RWPE2 (cell line): ENCODE data around the gene EP300.
"Not testable (repeated sequence)": the region's sequence is repeated elsewhere in the genome, so short reads cannot be mapped to it uniquely, and the experiment has no call there.

ENCODE experiments used
- ATAC-seq: fragments of 200-7000 bp; cut with Tn5 transposase; 3 replicates; pipeline ENCODE4 v1.9.1; 2021; ENCODE audit warnings: low read depth
- DNase-seq: peaks from one replicate; pipeline ENCODE4 v3.0.0-alpha.2; 2020; ENCODE audit warnings: low spot score
- H3K27ac ChIP-seq: fragments of 450-650 bp; 2 replicates; pipeline ENCODE4 v1.5.1; 2017; ENCODE audit warnings: mild to moderate bottlenecking; ENCODE audit not compliant: poor library complexity, severe bottlenecking
- H3K27me3 ChIP-seq: fragments of 250-450 bp; sonication (Bioruptor Pico); 2 replicates; pipeline ENCODE4 v1.5.1; 2021; ENCODE audit warnings: mild to moderate bottlenecking, moderate library complexity; ENCODE audit not compliant: insufficient read depth, poor library complexity, severe bottlenecking
- H3K36me3 ChIP-seq: fragments of 250-450 bp; sonication (Bioruptor Pico); 2 replicates; pipeline ENCODE4 v1.5.1; 2020; ENCODE audit warnings: low read depth, mild to moderate bottlenecking, moderate library complexity
- H3K4me1 ChIP-seq: fragments of 250-450 bp; sonication (Bioruptor Pico); 2 replicates; pipeline ENCODE4 v1.5.1; 2021; ENCODE audit warnings: mild to moderate bottlenecking, moderate library complexity; ENCODE audit not compliant: insufficient read depth, poor library complexity, severe bottlenecking
- H3K4me3 ChIP-seq: fragments of 250-450 bp; sonication (Bioruptor Pico); 2 replicates; pipeline ENCODE4 v1.5.1; 2021; ENCODE audit warnings: mild to moderate bottlenecking, moderate library complexity; ENCODE audit not compliant: severe bottlenecking
- H3K9me3 ChIP-seq: fragments of 250-450 bp; sonication (Bioruptor Pico); 2 replicates; pipeline ENCODE4 v1.5.1; 2021; ENCODE audit warnings: mild to moderate bottlenecking, moderate library complexity; ENCODE audit not compliant: severe bottlenecking
- TF ChIP-seq, protein P1 (sequence below): fragments of 450-650 bp; IDR thresholded peaks from one replicate; pipeline ENCODE4 v1.5.1; 2017; ENCODE audit warnings: mild to moderate bottlenecking, moderate library complexity; ENCODE audit not compliant: poor library complexity, severe bottlenecking

Gene EP300

DNA sequence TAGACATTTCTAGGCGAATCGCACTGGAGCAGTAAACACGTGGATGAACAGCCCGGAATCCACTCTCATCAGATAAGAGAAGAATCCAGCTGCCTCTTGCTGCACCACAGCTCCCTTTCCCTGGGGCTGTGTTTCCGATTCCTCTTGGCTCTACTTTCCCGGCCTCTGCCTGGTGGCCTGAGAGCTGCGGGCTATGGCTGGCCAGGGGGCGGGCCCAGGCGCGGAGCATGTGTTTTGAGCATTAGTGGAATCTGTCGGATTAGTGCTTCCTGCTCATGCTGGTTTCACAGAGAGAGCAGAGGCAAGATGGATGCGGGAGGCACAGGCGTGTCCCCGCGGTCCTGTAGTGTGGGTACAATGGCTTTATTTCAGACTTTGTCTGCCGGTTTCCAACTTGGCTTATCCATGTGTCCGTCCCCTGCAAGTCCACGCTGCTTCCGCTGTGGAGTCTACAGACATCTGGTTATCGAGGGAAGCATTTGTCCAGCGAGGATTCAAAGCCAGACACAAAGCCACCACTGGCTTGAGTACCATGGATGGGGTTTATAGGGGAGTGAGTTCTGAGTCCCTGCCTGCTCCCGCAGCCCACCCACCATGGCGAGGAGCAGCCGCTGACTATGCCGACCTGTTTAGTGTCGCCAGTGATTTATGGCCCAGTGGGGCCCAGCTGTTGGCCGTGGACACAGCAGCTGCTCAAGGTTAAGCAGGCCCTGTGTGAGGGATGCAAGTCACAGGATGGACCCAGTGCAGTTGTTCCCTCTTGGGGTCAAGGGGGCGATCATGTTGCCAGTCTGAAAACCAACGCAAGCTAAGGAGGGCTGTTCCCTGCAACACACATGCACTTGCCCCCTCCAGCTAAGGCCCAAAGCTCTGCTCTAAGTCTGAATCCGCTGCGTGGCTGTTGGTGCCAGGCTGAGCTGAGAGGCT is 43.3 kb upstream of the EP300 start:
- TF ChIP-seq, protein P1, sequence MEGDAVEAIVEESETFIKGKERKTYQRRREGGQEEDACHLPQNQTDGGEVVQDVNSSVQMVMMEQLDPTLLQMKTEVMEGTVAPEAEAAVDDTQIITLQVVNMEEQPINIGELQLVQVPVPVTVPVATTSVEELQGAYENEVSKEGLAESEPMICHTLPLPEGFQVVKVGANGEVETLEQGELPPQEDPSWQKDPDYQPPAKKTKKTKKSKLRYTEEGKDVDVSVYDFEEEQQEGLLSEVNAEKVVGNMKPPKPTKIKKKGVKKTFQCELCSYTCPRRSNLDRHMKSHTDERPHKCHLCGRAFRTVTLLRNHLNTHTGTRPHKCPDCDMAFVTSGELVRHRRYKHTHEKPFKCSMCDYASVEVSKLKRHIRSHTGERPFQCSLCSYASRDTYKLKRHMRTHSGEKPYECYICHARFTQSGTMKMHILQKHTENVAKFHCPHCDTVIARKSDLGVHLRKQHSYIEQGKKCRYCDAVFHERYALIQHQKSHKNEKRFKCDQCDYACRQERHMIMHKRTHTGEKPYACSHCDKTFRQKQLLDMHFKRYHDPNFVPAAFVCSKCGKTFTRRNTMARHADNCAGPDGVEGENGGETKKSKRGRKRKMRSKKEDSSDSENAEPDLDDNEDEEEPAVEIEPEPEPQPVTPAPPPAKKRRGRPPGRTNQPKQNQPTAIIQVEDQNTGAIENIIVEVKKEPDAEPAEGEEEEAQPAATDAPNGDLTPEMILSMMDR, result no peak
- Histone ChIP-seq H3K4me3 (no peak overlapping the region), H3K27me3 (no peaks in the 10 kb centered on the region), H3K36me3 (no peaks in the 10 kb centered on the region), H3K9me3 (no peaks in the 10 kb centered on the region), H3K4me1 (no peaks in the 10 kb centered on the region), H3K27ac (no peak overlapping the region)
- DNase-seq (no peak), ATAC-seq (peak; percentile 51; the same call in 1 of the 3 replicates)

DNA sequence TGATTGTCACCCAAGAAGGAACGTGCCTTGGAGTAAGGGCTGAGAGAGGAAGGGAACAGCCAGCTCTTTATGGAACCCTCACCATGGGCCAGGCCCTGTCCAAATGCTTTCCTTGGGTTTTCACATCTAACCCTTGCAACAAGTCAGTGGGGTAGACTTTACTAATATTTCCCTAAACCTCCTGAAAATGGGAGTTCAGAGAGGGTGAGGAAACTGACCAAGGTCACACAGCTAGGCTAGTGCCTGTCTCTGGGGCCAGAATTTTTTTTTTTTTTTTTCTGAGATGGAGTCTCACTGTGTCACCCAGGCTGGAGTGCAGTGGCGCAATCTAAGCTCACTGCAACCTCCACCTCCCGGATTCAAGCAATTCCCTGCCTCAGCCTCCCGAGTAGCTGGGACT is 42.6 kb upstream of the EP300 start:
- ATAC-seq, H3K4me1 ChIP-seq, H3K27me3 ChIP-seq, H3K4me3 ChIP-seq, DNase-seq, H3K9me3 ChIP-seq, H3K36me3 ChIP-seq, H3K27ac ChIP-seq: not testable (repeated sequence)

DNA sequence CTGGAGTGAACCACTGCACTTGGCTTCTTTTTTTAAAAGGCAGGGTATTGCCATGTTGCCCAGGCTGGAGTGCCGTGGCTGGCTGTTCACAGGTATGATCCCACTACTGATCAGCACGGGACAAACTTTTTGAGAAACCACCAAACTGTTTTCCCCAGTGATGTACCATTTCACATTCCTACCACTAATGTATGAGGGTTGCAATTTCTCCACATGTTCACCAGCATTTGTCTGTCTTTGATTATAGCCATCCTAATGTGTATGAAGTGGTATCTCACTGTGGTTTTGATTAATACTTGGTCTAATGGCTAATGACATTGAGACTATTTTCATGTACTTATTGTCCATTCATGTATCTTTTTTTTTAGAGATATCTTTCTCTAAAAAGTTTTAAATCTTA is 41.5 kb upstream of the EP300 start:
- no peaks in the 10 kb centered on the region for H3K36me3 ChIP-seq
- no peak overlapping the region for H3K4me3 ChIP-seq
- ATAC-seq, result no peak

DNA sequence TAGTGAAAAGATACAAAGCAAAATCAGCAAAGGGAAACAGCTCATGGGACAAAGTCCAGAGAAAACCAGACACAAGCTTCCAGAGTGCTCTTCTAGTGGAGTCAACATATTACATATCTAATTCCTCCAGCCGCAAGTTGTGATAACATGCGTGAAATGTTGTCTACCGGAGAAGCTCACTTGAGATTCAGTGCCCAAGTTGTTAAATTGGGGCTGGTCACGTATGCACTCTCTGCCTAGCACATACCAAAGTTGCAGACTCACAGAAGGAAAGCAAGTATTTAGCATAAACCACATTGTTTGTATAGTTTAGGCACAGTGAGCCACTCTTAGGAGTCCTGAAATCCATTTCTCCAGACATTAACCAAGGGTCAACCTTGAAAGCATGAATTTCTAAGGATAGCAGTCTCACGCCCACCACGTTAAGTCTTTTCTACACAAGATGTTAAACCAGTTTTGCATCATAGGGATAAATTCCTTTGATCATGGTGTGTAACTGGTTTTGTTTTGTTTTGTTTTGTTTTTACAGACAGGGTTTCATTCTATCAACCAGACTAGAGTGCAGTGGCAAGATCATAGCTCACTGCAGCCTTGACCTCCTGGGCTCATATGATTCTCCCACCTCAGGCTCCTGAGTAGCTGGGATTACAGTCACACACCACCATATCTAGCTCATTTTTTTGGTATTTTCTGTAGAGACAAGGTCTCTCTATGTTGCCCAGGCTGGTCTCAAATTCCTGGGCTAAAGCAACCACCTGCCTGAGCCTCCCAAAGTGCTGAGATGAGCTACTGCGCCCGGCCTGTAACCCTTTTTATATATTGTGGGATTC is 39.5 kb upstream of the EP300 start:
- DNase-seq, result no peak
- Histone ChIP-seq H3K9me3 (no peaks in the 10 kb centered on the region), H3K36me3 (no peaks in the 10 kb centered on the region), H3K27ac (no peak overlapping the region), H3K27me3 (no peaks in the 10 kb centered on the region), H3K4me1 (no peaks in the 10 kb centered on the region), H3K4me3 (no peak overlapping the region)
- peak; percentile 52; the same call in 2 of the 3 replicates for ATAC-seq
- TF ChIP-seq, protein P1, result no peak

More for the DNA sequence above, 41.5 kb upstream of the EP300 start:
- TF ChIP-seq, protein P1, result no peak
- H3K27ac ChIP-seq, result no peak overlapping the region
- no peaks in the 10 kb centered on the region for H3K4me1 ChIP-seq
- H3K27me3 ChIP-seq, result no peaks in the 10 kb centered on the region
- no peaks in the 10 kb centered on the region for H3K9me3 ChIP-seq
- DNase-seq, result no peak

DNA sequence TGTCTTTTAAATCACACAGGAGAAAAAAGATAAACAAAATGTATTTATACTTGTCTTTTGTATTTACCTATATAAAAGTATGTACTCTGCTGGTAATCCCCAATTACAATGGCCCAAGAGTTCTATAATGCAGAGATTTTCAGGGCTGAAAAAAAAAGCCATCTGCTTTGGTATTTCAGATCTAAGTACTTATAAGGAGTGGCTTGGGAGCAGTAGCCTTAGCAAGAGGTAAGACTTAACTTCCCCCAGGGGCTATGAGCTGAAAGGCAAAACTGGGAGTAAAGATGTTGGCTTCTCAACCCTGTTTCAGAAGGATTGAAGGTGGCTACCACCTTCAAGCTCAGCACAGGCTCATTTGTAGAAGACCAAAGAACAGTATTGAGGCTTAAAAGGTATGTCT is 35.3 kb upstream of the EP300 start:
- no peak for ATAC-seq
- no peaks in the 10 kb centered on the region for H3K36me3 ChIP-seq

More for the DNA sequence above, 35.3 kb upstream of the EP300 start:
- Histone ChIP-seq H3K4me3 (no peak overlapping the region), H3K27me3 (no peaks in the 10 kb centered on the region), H3K27ac (no peak overlapping the region), H3K9me3 (no peaks in the 10 kb centered on the region), H3K4me1 (no peaks in the 10 kb centered on the region)
- TF ChIP-seq, protein P1, result no peak
- no peak for DNase-seq
